Measurements from ENCODE around the gene GALK2.
"Not testable (repeated sequence)": the region's sequence is repeated elsewhere in the genome, so short reads cannot be mapped to it uniquely, and the experiment has no call there.

Gene GALK2

GRCh38 chr15:49287481-49287880 is 117.4 kb downstream of the GALK2 start:
- DNase-seq, result no peak

- no peak for DNase-seq
These were observed 118.3 kb downstream of the GALK2 start for GRCh38 chr15:49288391-49288790.

GRCh38 chr15:49290191-49290590 is 120.1 kb downstream of the GALK2 start:
- no peak for DNase-seq

GRCh38 chr15:49293941-49294340 is 123.9 kb downstream of the GALK2 start:
- DNase-seq, result no peak

- DNase-seq, result no peak
These were observed 126.2 kb downstream of the GALK2 start for GRCh38 chr15:49296258-49296657.

- DNase-seq, result no peak
These were observed 127.5 kb downstream of the GALK2 start for GRCh38 chr15:49297584-49297983.

GRCh38 chr15:49300856-49301255 is 130.8 kb downstream of the GALK2 start:
- DNase-seq, result no peak

GRCh38 chr15:49301562-49301961 is 131.5 kb downstream of the GALK2 start:
- no peak for DNase-seq

- no peak for DNase-seq
These were observed 133.0 kb downstream of the GALK2 start for GRCh38 chr15:49303003-49303402.

- no peak for DNase-seq
These were observed 136.5 kb downstream of the GALK2 start for GRCh38 chr15:49306551-49306950.

GRCh38 chr15:49308686-49309085 is 138.6 kb downstream of the GALK2 start:
- no peak for DNase-seq

- no peak for DNase-seq
These were observed 139.8 kb downstream of the GALK2 start for GRCh38 chr15:49309889-49310288.

GRCh38 chr15:49313650-49314049 is 143.6 kb downstream of the GALK2 start:
- no peak for DNase-seq

- no peak for DNase-seq
These were observed 144.7 kb downstream of the GALK2 start for GRCh38 chr15:49314716-49315115.

GRCh38 chr15:49315391-49315823 is 145.4 kb downstream of the GALK2 start:
- no peak for DNase-seq

GRCh38 chr15:49320351-49320750 is 150.3 kb downstream of the GALK2 start:
- no peak for DNase-seq

GRCh38 chr15:49323207-49323606 is 153.2 kb downstream of the GALK2 start:
- DNase-seq, result no peak

- DNase-seq, result no peak
These were observed 157.9 kb downstream of the GALK2 start for GRCh38 chr15:49327927-49328326.

- no peak for DNase-seq
These were observed 158.9 kb downstream of the GALK2 start for GRCh38 chr15:49328941-49329340.

- DNase-seq, result no peak
These were observed 160.1 kb downstream of the GALK2 start for GRCh38 chr15:49330166-49330565.

GRCh38 chr15:49331442-49331841 is 161.4 kb downstream of the GALK2 start:
- no peak for DNase-seq

GRCh38 chr15:49331951-49332350 is 161.9 kb downstream of the GALK2 start:
- no peak for DNase-seq

- no peak for DNase-seq
These were observed 169.6 kb downstream of the GALK2 start for GRCh38 chr15:49339656-49340055.

- DNase-seq, result no peak
These were observed 173.5 kb downstream of the GALK2 start for GRCh38 chr15:49343546-49343945.

- not testable (repeated sequence) for DNase-seq
These were observed 184.4 kb downstream of the GALK2 start for GRCh38 chr15:49354439-49354838.

GRCh38 chr15:49361370-49361769 is 191.3 kb downstream of the GALK2 start:
- DNase-seq, result no peak

Data from NCI-H2107 (cell line).